H1 (cell line): ENCODE results near the gene ALDOA. TPM values are rescaled to one million over a fixed set of nuclear protein-coding genes. Genes with fewer than 3 reads are reported as not detected.

Experiments
- CTCF ChIA-PET: fragments of 300-600 bp; sonication (Branson Sonifier 250); formaldehyde crosslinking; loops from one replicate; lab custom pipeline; 2021; ENCODE audit not compliant: partially characterized antibody; lab: Charles Lee
- POLR2A ChIA-PET: fragments of 300-600 bp; sonication (Branson Sonifier 250); formaldehyde crosslinking; loops from one replicate; lab custom pipeline; 2021; ENCODE audit warnings: inconsistent platforms; ENCODE audit not compliant: partially characterized antibody; lab: Charles Lee
- DNase-seq, 2 experiments: peaks; one replicate each; pipeline versions ENCODE4 v3.0.0 to v3.0.0-alpha.2; 2010 to 2022; ENCODE audit warnings: low spot score in 2 of 2, low read depth in 1 of 2, mixed read lengths in 1 of 2
- FAIRE-seq: peaks from 2 replicates; lab custom pipeline; 2011; peaks lifted over from hg19 to GRCh38; lab: Jason Lieb, UNC
- H2AFZ ChIP-seq: 2 replicates; pipeline ENCODE4 v1.8.1; 2012; ENCODE audit warnings: low read length, inconsistent platforms
- H2AK5ac ChIP-seq: 2 replicates; pipeline ENCODE4 v1.6.1; 2013; ENCODE audit warnings: low read depth, low read length
- H2BK120ac ChIP-seq: replicated peaks from 2 replicates; pipeline ENCODE3; 2013; ENCODE audit warnings: low read depth, low read length, inconsistent platforms
- H2BK12ac ChIP-seq: 2 replicates; pipeline ENCODE4 v1.6.1; 2013; ENCODE audit warnings: low read depth, low read length
- H2BK15ac ChIP-seq: 2 replicates; pipeline ENCODE4 v1.6.1; 2013; ENCODE audit warnings: low read length
- H2BK20ac ChIP-seq: 2 replicates; pipeline ENCODE4 v1.6.1; 2013; ENCODE audit warnings: low read length
- H2BK5ac ChIP-seq: 2 replicates; pipeline ENCODE4 v1.6.1; 2013; ENCODE audit warnings: low read depth, low read length
- H3K14ac ChIP-seq: 2 replicates; pipeline ENCODE4 v1.6.1; 2013; ENCODE audit warnings: inconsistent platforms; ENCODE audit not compliant: insufficient read length
- H3K18ac ChIP-seq: 2 replicates; pipeline ENCODE4 v1.6.1; 2013; ENCODE audit warnings: low read length; ENCODE audit errors: extremely low read depth
- H3K23ac ChIP-seq: 2 replicates; pipeline ENCODE4 v1.6.1; 2013; ENCODE audit warnings: inconsistent platforms; ENCODE audit not compliant: insufficient read length
- H3K23me2 ChIP-seq: 2 replicates; pipeline ENCODE4 v1.6.1; 2013; ENCODE audit warnings: low read depth, low read length
- H3K27ac ChIP-seq: 2 replicates; pipeline ENCODE4 v1.6.1; 2011; ENCODE audit warnings: low read depth, low read length, inconsistent platforms
- H3K27me3 ChIP-seq, 4 experiments: replicated peaks in 1 of 4; 1 replicate in 1 of 4; 2 replicates in 3 of 4; pipeline versions ENCODE4 v1.6.1 to v1.8.1; 2011 to 2013; ENCODE audit warnings: low read length in 3 of 4, mild to moderate bottlenecking in 3 of 4, inconsistent platforms in 2 of 4, mixed read lengths in 2 of 4, moderate library complexity in 1 of 4; ENCODE audit not compliant: control insufficient read depth in 3 of 4, insufficient read depth in 3 of 4; ENCODE audit errors: extremely low read depth in 1 of 4
- H3K36me3 ChIP-seq, 4 experiments: 2 replicates each; pipeline versions ENCODE4 v1.6.1 to v1.8.1; 2011 to 2013; ENCODE audit warnings: mild to moderate bottlenecking in 4 of 4, low read length in 3 of 4, moderate library complexity in 2 of 4, control low read depth in 1 of 4, inconsistent platforms in 1 of 4; ENCODE audit not compliant: insufficient read depth in 4 of 4, control insufficient read depth in 2 of 4
- H3K4ac ChIP-seq: replicated peaks from 2 replicates; pipeline ENCODE3; 2013; ENCODE audit warnings: low read length, low read depth, mixed read lengths, inconsistent platforms; ENCODE audit not compliant: insufficient read length
- H3K4me1 ChIP-seq, 4 experiments: replicated peaks in 1 of 4; 1 replicate in 1 of 4; 2 replicates in 3 of 4; pipeline versions ENCODE4 v1.6.1 to v1.8.1; 2011 to 2013; ENCODE audit warnings: low read length in 3 of 4, inconsistent platforms in 2 of 4, mixed read lengths in 1 of 4; ENCODE audit not compliant: insufficient read depth in 4 of 4, control insufficient read depth in 3 of 4
- H3K4me2 ChIP-seq, 2 experiments: 2 replicates each; pipeline versions ENCODE4 v1.6.1 to v1.8.1; 2011 to 2013; ENCODE audit warnings: low read depth in 2 of 2, low read length in 2 of 2, control low read depth in 1 of 2, inconsistent platforms in 1 of 2, mild to moderate bottlenecking in 1 of 2; ENCODE audit not compliant: insufficient read depth in 1 of 2
- H3K4me3 ChIP-seq, 4 experiments: fragments of 200-600, 300-600 bp in 1 of 4; sonication (generic), shearing (Covaris generic), sonication (Bioruptor Twin) in 1 of 4; 2 replicates each; pipeline versions ENCODE4 v1.5.1 to v1.8.1; 2011 to 2016; ENCODE audit warnings: low read length in 4 of 4, low read depth in 3 of 4, control low read depth in 2 of 4, inconsistent platforms in 2 of 4, mild to moderate bottlenecking in 2 of 4, mixed read lengths in 1 of 4, moderate library complexity in 1 of 4; ENCODE audit not compliant: insufficient read depth in 2 of 4; ENCODE audit errors: extremely low read depth in 1 of 4
- H3K56ac ChIP-seq: replicated peaks from 2 replicates; pipeline ENCODE3; 2013; ENCODE audit warnings: low read depth, mild to moderate bottlenecking, mixed read lengths, low read length, inconsistent platforms; ENCODE audit not compliant: insufficient read length
- H3K79me1 ChIP-seq: 2 replicates; pipeline ENCODE4 v1.6.1; 2013; ENCODE audit warnings: low read depth, low read length, control low read depth
- H3K79me2 ChIP-seq, 2 experiments: 2 replicates each; pipeline versions ENCODE4 v1.6.1 to v1.8.1; 2012 to 2013; ENCODE audit warnings: low read length in 2 of 2, mild to moderate bottlenecking in 2 of 2, inconsistent platforms in 1 of 2; ENCODE audit not compliant: insufficient read depth in 2 of 2, control insufficient read depth in 1 of 2
- H3K9ac ChIP-seq, 4 experiments: replicated peaks in 1 of 4; 1 replicate in 1 of 4; 2 replicates in 3 of 4; pipeline versions ENCODE4 v1.6.1 to v1.8.1; 2011 to 2013; ENCODE audit warnings: low read depth in 3 of 4, low read length in 3 of 4, control low read depth in 2 of 4, mild to moderate bottlenecking in 2 of 4, moderate library complexity in 2 of 4, inconsistent platforms in 1 of 4; ENCODE audit errors: extremely low read depth in 1 of 4
- H3K9me3 ChIP-seq, 2 experiments: 2 replicates each; pipeline versions ENCODE4 v1.6.1 to v1.8.1; 2012 to 2013; ENCODE audit warnings: mild to moderate bottlenecking in 2 of 2, moderate library complexity in 2 of 2, control low read depth in 1 of 2, inconsistent platforms in 1 of 2, low read depth in 1 of 2, low read length in 1 of 2, mixed read lengths in 1 of 2; ENCODE audit not compliant: insufficient read depth in 2 of 2
- H4K20me1 ChIP-seq, 2 experiments: replicated peaks in 1 of 2; 2 replicates each; pipeline versions ENCODE3 to v1.8.1; 2011 to 2013; ENCODE audit warnings: inconsistent platforms in 2 of 2, low read length in 2 of 2, mild to moderate bottlenecking in 1 of 2; ENCODE audit not compliant: insufficient read depth in 2 of 2, control insufficient read depth in 1 of 2
- H4K5ac ChIP-seq: 2 replicates; pipeline ENCODE4 v1.6.1; 2013; ENCODE audit warnings: low read length, low read depth, mixed read lengths, inconsistent platforms; ENCODE audit not compliant: insufficient read length
- H4K8ac ChIP-seq: 2 replicates; pipeline ENCODE4 v1.8.0; 2013; ENCODE audit warnings: mild to moderate bottlenecking, moderate library complexity, low read length, inconsistent platforms; ENCODE audit not compliant: insufficient read depth; ENCODE audit errors: extremely low read depth
- H4K91ac ChIP-seq: replicated peaks from 2 replicates; pipeline ENCODE3; 2013; ENCODE audit warnings: low read length, mixed read lengths, inconsistent platforms; ENCODE audit not compliant: insufficient read length
- GTF2F1 ChIP-seq: IDR thresholded peaks from 2 replicates; pipeline ENCODE4 v1.6.1; 2012; ENCODE audit warnings: low read depth, low read length, improper control_type of control experiment, borderline replicate concordance
- WGBS, 2 experiments: shearing (Covaris generic) in 1 of 2; methylation state at CpG; one replicate each; pipeline versions ENCODE4 v1.1.6 to v1.1.7; 2013 to 2015; ENCODE audit warnings: low lambda C conversion rate in 2 of 2, mixed read lengths in 2 of 2, inconsistent platforms in 1 of 2, low coverage in 1 of 2, missing lambda C conversion rate in 1 of 2; ENCODE audit not compliant: insufficient replicate concordance in 2 of 2, insufficient coverage in 1 of 2, insufficient read length in 1 of 2; ENCODE audit errors: extremely low coverage in 1 of 2, missing lambda C conversion rate in 1 of 2; 5-methylcytosine and 5-hydroxymethylcytosine counted together
- polyA plus RNA-seq, 7 experiments: library from polyadenylated mRNA; depleted of rRNA in 3 of 7; stranded (reverse) in 5 of 7; unstranded in 2 of 7; fragments of >200 nt in 5 of 7; fragments of 200-250 nt in 2 of 7; gene quantifications; 1 replicate in 5 of 7; 2 replicates in 1 of 7; 4 replicates in 1 of 7; pipeline versions ENCODE4 v1.2.1 to v1.2.3, GENCODE V29; 2011 to 2013; ENCODE audit warnings: missing spikeins in 2 of 7, mixed read lengths in 2 of 7
- total RNA-seq: library from RNA; stranded (reverse); fragmentation: NEBNext Ultra II Directional; extraction: Animal tissue kit (Norgen Biotek cat#: 25700); gene quantifications from 2 replicates; pipeline ENCODE4 v1.2.1, GENCODE V29; 2021

Gene ALDOA
- total and polyA plus RNA-seq, 2 of the 8 experiments (the other 6 are each of a cell fraction or from before 2014, with no cell fraction given): 1,072 to 1,083 TPM

GRCh38 chr16:30022887-30023286 is 42.7 kb upstream of the ALDOA start, which contains the start of gene C16orf92:
Gene C16orf92, plus strand, starts transcription at chr16:30023198. Its CDS starts 143 bp downstream, at chr16:30023341.
- Histone ChIP-seq H3K4me1 (peaks cover 0 to under 1% (median 0%) of the 10 kb centered on the region in 4 experiments; a peak in 2 of 7 replicates), H3K27ac (no peak within 1 kb of the TSS), H3K27me3 (no peaks in the 10 kb centered on the region), H3K79me1 (no peaks in the 10 kb centered on the region), H2BK20ac (no peak within 1 kb of the TSS), H3K4me2 (no peak within 1 kb of the TSS), H3K56ac (no peak within 1 kb of the TSS), H3K36me3 (peaks cover 0 to 7% (median under 1%) of the 10 kb centered on the region in 4 experiments; a peak in 2 of 8 replicates), H4K5ac (no peak within 1 kb of the TSS), H2BK12ac (no peak within 1 kb of the TSS), H4K20me1 (peaks cover 0 to 5% of the 10 kb centered on the region in 2 experiments), H3K23ac (no peak within 1 kb of the TSS), H3K9ac (no peak within 1 kb of the TSS), H3K18ac (no peak within 1 kb of the TSS), H4K8ac (no peak within 1 kb of the TSS), H2AFZ (no peak within 1 kb of the TSS), H3K4me3 (no peak within 1 kb of the TSS), H3K9me3 (no peaks in the 10 kb centered on the region), H2BK5ac (no peak within 1 kb of the TSS), H2BK120ac (no peak within 1 kb of the TSS), H3K23me2 (0 out of 2 replicates have a peak, but pooled peaks cover 2% of the 10 kb centered on the region), H3K14ac (no peak within 1 kb of the TSS), H4K91ac (no peak within 1 kb of the TSS), H2BK15ac (no peak within 1 kb of the TSS), H3K4ac (no peak within 1 kb of the TSS), H3K79me2 (no peaks in the 10 kb centered on the region), H2AK5ac (no peak within 1 kb of the TSS)
- DNase-seq: no peak
- FAIRE-seq: no peak
- WGBS, 2 experiments: 90% methylated on average over 6 of the region's 6 CpGs; no CpG with 5 or more reads in 1 of the 2 experiments
- ChIA-PET POLR2A (interaction anchor here (1.0 to 2.5 kb wide), 5 partner anchors 9 to 323 kb away, joined by 3 to 10 read pairs (median 4); no protein-coding TSS in a partner anchor), CTCF (interaction anchor here (0.6 to 2.1 kb wide), 12 partner anchors 9 to 205 kb away, joined by 3 to 13 read pairs (median 4); partner anchors contain the start of gene TLCD3B)
- no peak for TF ChIP-seq GTF2F1
